Activated CD4-positive, CD25-positive, alpha-beta regulatory T cell treated with anti-CD3 and anti-CD28 coated beads, Interleukin-2, amount 50 U/mL, for 24 hours (primary cell): ENCODE results near the gene FAM181A.

Source experiments
- ATAC-seq, 2 donors: fragments of 150-1000 bp; cut with Tn5 transposase; one replicate each; pipeline ENCODE4 v1.10.0; 2021; ENCODE audit warnings: mild to moderate bottlenecking in 1 of 2, moderate library complexity in 1 of 2

Gene FAM181A

DNA sequence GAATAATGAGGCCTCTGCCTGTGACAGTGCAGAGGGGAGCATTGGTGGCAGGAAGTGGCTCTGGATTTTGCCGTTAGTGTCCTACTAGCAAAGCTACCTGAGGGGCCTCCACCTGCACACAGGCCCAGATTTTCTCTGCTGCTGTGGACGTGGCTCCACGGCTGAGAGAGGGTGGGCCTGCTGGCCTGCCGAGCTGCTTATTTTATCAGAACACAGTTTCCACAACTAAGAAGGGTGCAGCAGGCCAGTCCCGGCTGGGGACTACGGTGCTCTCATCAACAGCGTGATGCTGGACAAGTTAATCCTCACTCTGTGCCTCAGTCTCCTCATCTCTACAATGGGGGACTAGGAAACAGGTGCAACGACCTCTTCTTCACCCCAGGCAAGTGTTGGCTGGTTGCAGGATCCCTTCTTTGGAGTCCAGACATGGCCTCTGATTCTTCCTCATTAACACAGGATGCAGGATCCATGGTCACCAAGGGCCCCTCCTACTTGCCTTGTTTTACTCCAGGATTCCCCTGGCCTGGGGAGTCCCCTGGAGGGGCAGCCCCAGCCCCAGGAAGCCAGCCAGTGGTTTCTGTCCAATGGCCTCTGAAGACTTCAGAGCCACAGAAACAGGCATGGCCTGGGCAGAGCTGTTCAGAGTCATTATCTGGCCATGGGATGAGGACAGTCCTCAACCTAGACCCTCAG, 3.3 kb downstream of the FAM181A start:
- ATAC-seq: no peak

DNA sequence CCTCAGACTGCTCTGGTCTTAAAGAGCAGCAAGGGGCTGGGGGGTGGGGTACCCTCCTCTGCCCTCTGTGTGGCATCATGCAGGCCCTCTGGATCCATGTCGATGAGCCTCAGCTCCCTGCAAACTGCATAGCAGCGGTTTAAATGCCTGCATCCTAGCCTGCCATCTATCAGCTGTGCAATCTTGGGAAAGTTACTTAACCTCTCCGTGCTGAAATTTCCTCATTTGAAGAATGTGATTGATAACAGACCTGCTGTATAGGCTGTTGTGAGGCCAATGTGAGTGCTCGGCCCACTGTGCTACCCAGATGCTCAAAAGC, 3.8 kb downstream of the FAM181A start:
- no peak for ATAC-seq

DNA sequence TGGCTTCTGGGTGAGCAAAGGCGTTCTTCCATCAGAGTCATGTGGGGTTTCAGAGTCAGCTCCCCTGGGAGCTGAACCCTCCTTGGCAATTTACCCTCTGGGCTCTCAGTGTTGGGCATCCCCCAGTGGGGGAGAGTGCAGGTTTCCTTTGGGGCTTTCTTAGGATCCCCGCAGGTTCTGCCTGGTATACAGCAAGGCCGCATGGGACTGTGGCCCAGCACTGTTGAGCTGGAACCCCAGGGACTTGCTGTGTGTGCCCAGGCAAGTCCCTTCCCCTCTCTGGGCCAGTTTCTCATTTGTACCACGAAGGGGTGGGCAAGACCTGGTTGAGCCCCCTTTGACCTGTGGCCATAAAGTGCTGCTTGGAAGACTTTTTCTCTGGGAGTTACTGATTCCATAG, 5.5 kb downstream of the FAM181A start:
- ATAC-seq: no peak

DNA sequence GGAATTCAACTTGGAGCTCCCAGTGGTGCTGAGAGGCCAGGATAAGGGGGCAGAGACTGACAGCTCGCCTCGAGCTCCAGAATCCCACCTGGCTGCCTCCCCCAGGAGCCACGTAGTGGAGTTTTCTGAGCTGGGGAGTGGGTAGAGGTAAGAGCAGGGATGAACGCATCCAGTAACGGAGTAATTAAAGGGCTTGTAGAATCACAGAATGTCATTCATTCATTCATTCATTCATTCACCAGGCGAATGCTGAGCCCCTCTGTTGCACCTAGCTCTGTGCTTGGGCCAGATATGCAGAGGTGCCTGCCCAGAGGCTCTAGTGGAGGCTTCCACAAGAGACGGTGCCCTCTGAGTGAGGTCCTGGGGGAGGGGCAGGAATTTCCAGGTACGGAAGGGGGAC, 8.1 kb downstream of the FAM181A start:
- no peak for ATAC-seq

DNA sequence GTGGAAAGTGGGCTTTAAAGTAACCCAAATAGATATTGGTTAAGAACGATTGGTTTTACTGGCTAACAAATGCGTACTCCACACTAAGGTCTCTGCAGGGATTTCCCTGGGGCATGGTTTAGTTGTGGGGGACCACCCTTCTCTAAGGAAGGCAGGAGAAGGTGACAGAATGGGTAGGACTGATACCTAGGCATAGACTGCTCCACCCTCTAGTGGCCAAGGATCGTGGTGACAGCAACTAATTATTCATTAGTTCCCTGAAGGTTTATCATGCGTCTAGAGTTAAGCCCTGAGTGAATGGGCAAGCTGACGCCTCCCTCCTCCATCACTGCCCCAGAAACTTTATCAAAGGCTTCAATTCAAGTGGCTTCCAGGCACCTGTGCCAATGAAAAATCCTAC, 9.1 kb downstream of the FAM181A start:
- no peak for ATAC-seq

DNA sequence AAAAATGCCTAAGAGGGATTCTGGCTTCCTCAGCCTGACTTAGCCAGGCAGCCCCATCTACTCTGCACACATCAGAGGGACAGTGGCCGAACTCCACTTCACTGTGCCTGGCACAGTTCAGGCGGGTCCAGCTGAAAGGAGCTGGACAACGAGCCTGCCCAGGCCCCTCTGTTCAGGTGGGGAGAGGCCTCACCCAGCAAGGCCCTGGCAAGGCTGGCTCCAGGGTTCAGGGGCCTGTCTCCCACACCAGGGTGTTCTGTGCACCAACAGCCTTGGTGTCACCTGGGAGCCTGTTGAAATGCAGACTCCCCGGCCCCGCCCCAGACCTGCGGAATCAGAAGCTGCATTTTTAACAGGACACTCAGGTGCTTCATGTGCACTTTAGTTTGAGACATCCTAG, 9.8 kb downstream of the FAM181A start:
- ATAC-seq: no peak

DNA sequence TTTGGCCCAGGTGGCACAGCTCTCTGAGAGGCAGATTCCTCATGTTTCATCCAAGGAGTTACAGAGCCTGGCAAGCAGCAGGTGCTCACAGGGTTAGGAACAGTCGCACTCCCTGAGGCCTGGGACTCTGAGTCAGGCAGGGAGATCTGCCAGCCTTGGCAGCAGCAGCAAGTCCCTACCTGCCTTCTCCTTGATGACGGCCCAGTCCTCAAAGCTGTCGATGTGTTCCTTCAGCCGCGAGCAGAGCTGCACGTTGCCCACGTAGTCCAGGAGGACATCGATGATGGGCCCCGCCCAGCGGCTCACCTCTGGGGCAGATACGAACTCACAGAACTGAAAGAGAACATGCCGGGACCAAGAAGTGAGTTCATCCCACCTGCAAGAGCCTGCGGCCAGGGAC, 10.4 kb downstream of the FAM181A start:
- ATAC-seq: no peak

DNA sequence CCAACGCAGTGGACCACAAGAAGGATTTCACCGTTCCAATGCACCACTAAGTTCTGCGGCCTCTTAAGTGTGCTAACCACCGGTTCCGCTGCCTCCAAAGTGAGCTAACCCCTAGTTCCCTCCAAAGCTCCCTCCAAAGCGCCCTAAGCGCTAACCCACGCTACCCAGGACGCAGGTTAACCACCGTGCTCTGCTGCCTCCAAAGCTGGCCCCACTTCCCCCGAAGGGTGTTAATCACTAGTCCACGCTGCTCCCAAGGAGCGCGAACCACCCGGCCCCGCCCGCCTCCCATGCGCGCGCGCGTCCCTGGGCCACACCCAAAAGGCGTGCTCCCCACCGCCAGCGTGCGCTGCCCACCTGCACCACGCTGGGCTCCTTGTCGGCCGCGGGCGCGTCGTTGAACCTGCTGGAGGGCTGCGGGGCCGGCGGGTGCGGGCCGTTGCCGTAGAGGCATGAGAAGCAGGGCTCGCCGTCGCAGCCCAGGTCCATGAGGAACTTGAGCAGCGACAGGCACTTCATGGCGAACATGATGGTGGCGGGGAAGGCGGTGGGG, 11.7 kb downstream of the FAM181A start:
- ATAC-seq: no peak

DNA sequence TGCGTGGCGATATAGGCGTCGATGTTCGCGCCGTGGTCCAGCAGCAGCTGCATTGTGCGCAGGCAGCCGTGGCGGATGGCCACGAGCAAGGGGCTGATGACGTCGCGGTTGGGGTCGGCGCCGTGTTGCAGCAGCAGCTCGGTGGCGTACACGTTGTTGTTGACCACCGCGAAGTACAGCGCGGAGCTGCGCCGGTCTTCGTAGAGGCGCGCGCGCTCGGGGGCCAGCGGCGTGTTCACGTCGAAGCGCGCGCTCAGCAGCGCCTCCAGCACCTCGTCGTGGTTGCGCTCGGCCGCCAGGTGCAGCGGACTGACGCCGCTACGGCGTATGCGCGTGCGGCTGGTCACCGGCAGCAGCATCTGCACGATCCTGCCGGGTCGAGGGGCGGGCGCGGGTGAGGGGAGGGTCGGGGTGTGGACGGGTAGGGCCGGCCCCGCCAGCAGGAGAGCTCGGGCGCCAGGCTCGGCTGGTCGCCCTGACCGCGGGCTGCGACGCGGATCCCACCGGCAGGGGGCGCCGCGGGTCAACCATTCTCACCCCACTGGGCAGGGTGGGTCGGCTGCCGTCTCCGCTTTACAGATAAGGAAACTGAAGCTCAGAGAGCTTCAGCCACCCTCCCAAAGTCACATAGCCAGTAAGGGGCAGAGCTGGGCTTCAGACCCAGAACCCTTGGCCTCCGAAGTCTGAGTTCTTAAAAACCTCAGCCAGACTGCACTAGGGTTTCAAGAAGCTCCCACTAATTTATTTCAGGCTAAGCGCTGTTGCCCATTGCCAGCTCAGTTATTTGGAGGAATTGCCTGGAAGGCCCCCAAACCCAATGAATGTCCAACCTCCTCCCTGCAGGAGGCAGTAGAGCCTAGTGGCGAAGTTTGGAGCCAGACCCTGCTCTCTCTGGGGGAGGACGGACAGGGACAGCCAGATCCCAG, 12.4 kb downstream of the FAM181A start:
- peak; percentile 96 for ATAC-seq

DNA sequence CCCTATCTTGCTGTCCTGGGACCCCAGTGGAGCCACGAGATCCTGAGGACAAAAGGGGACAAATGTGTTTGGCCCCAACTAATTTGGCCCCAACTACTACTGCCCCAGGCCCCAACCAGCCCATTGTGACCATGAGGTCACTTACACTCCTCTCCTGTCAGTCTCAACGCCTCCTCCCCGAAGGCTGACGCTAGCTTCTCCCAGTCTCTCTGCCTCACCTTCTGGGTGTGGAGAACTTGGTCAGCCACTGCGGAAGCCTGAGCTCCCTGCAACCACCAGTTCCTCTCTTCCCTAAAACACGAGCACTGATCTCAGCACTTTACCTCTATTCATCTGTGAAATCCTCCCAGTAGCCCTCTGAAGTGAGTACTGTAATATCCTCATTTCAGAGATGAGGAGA, 13.3 kb downstream of the FAM181A start:
- no peak for ATAC-seq

DNA sequence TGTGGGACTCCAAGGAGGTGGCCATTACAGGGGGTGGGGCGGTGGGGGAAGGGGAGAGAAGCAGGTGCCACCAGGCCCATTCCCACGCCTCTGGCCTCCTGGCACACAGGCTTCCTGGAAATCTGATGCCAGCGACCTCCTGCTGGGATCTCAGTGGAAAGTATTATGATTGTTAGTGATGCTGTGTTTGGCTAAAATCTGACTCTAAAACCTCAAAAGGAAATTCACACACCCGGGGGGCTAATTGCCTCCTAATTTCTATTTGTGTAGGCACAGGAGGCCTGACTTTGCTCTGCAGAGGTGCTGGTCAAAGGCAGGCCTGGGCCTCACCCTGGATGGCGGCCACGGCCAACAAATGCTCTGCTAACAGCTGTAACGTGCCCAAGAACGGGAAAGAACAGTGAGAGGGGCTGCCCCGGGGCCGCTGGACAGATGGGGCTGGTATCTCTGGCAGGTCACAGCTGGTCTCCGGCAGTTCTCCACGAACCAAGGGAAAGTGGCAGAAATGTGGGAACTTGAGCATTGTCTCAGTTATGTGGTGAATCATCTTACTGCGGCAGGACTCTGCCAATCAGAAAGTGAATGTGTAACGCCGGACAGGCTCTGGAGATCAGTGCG, 14.3 kb downstream of the FAM181A start:
- no peak for ATAC-seq

DNA sequence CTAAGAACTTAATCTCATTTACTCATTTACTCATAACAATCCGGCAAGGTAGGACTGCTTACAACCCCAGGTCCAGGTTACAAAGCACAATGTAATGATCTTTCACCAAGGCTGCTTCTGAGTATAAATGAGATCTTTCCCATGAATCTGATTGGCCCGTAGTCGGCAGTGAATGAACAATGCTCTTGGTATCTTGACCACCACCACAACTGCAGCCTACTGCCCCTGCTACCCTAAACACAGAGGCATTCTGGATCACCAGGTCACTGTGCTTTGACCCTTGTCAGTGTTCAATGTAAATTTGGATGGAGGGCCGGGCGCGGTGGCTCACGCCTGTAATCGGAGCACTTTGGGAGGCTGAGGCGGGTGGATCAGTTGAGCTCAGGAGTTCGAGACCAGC, 15.9 kb downstream of the FAM181A start:
- ATAC-seq: no peak

DNA sequence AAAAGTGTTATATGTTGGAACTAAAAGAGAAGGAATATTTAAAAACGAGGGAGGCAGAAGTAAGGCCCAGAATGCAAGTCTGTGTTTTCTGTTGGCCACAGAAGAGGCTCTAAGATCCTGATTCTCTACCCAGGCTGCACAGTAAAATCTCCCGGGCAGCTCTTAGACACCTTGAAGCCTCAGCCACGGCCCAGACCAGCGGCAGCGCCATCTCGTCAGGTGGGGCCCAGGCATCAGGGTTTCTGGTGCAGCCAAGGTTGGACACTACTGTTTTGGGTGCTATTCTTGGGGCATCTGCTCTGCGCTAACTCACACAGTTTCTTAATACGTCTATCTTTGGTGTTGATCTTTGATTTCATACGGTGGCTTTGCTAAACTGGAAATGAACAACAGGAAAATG, 16.8 kb downstream of the FAM181A start:
- ATAC-seq: no peak

DNA sequence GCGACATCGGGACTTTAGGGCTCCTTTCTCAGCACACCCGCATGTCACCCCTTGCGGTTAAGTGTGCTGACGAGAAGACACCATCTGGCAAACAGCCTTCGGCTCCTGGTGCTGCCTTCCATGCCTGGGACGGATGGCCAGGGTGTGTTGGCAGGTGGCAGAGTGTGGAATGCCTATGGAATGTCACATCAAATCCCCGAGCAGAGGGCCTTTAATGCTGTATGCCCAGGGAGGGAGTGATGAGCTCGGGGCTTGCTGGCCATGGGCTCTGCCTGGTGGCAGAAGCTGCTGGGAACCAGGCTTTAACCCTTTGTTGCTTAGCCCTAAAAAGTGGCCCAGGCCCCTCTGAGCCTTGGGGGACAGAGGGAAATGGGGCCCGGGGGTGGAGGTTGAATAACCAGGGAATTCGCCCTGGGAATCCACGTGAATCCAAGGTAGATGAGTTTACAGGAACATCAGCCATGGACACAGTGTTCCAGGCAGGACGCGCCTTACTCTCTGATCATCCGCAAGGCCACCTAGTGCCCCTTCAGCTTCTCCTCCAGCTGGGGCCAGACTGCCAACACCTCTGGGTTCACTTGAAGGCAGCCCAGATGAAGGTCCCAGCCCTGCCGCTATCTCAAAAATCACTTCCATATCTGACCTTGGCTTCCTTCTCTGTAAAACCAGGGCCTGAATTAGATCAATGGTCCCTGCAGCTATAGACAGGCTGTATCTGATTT, 17.4 kb downstream of the FAM181A start:
- no peak for ATAC-seq

DNA sequence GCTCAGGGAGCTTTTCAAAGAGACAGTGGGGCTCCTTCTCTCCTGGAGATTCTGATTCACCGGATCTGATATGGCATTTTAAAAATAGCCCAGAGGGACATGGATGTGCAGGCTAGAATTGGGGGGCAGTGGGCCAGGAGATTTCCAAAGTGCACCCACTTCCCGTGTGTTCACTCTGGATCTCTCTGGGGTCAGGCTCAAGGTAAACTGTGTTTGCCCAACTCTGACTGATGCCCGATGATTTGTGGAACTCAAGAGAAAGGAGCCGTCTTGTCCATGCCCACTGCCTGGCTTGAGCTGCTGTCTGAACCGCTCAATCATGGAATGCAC, 17.9 kb downstream of the FAM181A start:
- ATAC-seq: no peak

DNA sequence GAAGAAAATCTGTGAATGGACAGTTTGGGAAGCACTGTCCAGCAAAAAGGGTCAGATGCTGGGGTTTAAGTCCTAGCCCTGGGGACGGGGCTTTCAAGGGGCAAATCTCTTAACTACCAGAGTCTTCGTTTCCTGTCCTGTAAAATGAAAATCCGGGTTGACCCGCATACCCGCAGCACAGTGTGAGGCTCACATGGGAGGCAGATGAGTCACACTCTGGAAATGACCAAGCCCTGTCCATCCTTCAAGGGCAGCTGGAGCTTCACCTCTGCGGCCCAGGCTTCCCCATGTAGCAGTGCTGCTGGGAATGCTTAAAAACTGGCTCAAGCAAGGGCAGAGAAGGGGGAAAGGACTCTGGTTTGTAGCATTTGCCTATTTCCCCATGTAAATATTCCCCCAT, 19.0 kb downstream of the FAM181A start:
- ATAC-seq: no peak

DNA sequence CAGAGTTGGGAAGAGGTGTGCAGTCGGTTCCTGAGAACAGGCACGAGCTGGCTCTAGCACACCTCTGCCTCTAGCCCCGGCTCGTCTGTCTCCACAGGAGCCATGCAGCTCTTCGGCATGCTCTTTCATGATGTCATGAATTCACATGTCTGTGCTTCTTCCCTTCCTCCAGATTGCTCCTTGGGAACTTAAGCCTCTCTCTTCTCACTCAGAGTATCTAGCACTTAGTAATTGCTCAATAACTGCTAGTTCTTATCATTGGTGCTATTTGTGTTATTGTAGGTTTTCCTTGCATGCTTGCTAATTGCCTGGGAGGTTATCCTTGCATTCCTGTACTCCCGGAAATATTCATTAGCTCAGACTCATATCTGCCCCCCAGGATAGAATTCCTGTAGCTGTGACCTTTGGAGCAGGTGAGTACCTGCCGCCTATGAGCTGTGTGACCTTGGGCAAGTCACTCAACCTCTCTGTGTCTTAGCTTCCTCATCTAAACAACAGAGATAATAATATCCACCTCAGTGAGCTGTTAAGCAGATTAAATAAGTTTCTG, 19.5 kb downstream of the FAM181A start:
- no peak for ATAC-seq

DNA sequence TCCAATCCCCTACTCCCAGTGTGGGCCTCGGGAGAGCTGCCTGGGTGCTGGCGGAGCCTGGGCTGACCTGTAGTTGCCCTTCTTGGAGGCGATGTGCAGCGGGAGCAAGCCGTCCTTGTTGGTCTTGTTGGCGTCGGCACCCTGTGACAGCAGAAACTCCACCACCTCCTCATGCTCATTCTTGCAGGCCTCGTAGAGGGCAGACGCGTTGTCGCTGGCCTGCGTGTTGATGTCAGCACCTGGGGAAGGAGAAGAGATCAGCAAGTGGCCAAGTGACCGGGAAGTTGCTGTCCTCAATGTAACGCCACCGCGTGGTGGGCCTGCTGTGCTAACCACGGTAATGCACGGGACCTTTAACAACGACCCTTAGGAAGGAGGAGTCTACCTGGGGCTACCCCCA, 20.1 kb downstream of the FAM181A start:
- no peak for ATAC-seq

DNA sequence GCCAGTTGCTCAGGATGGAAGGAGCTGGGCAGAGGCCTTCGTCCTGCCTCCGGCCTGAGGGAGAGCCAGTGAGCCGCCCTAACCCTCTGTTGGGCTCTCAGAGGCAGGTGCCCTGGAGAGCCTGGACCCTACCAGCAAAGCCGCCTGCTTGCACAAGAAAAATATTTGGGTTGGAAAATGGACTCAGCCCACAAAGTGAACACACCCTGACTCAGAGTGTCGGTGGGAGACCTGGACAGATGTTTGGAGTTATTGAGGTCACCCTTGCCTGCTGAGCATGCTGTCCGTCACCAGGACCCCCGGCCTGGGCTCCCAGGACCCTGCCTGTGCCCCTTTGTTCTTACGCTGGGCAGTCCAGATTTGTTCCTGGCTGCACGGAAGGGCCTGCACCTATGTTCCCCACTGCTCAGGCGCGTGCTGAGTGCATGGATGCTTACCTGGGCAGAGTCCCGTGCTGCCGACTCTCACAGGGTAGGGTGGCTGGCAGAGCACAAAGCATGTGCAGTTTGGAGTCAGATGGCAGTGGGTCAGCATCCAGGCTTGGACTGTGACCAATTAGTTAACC, 22.4 kb downstream of the FAM181A start:
- ATAC-seq: no peak

DNA sequence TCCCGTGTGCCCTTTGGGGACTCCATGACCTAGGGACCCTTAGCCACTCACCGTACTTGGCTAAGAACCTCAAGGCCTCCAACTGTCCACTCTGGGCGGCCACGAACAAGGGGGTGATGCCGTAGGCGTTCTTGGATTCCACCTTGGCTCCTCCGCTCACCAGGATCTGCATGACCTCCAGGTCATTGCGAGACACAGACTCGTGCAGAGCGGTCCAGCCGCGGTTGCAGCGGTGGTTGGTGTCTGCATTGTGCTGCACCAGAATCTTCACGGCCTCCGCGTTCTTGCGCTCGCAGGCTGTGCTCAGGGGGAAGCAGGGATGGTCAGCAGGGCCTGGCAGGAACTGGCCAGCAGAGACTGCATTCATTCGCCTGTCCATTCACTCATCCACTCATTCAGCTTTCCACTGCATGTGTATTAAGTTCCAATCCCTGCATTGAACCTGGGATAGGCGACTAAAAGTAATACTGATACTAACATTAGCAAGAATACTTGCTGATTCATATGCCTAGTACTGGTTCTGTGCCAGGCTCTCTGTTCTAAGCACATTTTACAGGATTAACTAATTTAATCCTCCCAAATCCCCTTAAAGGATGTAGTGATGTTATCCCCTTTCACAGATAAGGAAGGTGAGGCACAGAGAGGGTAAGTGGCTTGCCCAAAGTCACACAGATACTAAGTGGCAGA, 23.9 kb downstream of the FAM181A start:
- ATAC-seq: peak in 1 of 2 donors; percentile 34

DNA sequence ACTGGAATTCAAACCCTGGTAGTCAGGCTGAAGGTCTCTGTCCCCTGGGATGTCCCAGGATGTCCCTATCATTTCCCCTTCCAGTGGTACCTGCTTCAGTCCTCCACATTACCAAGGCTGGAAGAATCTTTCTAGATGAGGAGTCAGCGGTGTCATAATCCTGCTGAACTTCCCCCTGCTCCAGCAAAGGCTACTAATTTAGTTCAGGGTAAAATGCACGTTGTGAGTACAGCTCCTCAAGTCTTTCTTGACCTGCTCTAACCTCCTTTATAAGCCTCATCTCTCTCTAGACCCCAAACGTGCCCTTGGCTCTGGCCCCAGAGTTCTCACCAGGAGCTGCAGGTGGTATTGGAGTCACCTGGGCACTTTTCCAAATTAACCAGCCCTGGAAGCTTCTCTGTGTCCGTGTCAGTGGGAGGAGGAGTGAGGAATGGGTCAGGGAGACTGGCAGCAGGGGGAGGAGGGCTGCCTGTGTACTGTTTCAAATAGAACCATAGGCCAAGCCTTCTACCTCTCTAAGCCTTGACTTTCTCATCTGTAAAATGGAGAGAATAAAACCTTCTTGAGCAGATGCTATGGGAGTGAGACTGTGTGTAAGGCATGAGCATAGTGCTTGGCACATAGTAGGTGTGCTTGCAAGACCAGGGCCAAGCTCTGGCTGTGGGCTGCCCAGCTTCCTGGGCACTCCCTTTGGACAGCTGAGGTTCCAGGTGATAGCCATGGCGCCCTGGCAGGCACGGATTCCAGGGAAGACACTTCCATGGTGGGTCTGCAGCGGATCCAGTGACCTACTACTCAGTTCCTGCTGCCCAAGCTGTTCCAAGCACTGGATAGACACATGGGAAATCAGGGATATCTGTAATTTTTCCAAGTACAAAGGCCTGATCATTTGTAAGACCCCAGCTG, 24.7 kb downstream of the FAM181A start:
- no peak for ATAC-seq
